Right ventricle myocardium inferior (tissue), 1 donor: ENCODE measurements around the gene SAMD4A. TPM values are rescaled to one million over a fixed set of nuclear protein-coding genes. Genes with fewer than 3 reads are reported as not detected.

Experiments
- ATAC-seq: fragments of 200-7000 bp; cut with Tn5 transposase; one replicate; pipeline ENCODE4 v1.9.1; 2020; ENCODE audit warnings: mild to moderate bottlenecking, moderate library complexity
- DNase-seq: peaks from one replicate; pipeline ENCODE4 v3.0.0; 2021; ENCODE audit errors: missing footprints
- intact Hi-C: fragments of 100-400 bp; cut with DNase I; formaldehyde crosslinking; loops from one replicate; pipeline ENCODE4 v1.11.0; 2022
- total RNA-seq: library from RNA; stranded (reverse); fragmentation: NEBNext Ultra II Directional; extraction: Animal tissue kit (Norgen Biotek cat#: 25700); gene quantifications from one replicate; pipeline ENCODE4 v1.2.1, GENCODE V29; 2021
- donor health status: DM: no; HTN: yes; CAD: no; lungs with severe emphysema.

Gene SAMD4A
- total RNA-seq, 1 donor from 2014 or later = 128 TPM

DNA sequence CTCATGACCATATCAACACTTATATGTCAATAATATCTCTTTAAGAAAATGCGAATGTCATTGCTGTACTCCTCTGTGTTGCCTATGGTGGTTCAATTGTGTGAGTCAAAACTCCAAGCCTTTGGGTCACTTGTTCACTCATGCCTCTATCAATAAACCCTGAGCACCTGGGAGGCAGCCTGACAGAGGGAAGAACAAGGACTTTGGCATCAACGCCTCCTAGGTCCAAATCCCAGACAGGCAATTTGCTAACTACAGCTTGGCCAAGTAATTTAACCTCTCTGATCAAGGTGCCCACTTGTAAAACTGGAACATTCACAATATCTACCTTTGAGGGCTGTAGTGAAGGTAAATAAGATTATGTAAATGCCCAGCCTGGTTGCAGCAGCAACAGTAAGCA is 137.8 kb downstream of the SAMD4A start:
- DNase-seq (no peak), ATAC-seq (no peak)
- intact Hi-C loops = no loop called here

DNA sequence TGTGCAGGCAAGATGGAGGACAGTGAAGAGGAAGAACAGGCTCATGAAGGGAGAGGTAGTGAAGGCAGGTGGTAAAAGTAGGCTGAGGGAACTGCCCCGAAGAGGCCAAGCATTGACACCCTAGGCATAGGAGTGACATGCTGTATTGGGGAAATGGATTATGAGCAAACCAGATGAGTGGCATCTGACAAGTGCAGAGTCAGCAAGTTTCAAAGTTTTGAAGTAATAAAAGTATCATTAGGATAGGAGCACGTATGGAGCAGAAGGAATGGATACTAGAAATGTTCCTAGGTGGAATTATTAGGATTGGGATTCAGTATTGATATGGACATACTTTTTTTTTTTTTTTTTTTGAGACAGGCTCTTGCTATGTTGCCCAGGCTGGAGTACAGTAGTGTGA is 139.8 kb downstream of the SAMD4A start:
- intact Hi-C loops = no loop called here
- ATAC-seq = no peak
- no peak for DNase-seq

DNA sequence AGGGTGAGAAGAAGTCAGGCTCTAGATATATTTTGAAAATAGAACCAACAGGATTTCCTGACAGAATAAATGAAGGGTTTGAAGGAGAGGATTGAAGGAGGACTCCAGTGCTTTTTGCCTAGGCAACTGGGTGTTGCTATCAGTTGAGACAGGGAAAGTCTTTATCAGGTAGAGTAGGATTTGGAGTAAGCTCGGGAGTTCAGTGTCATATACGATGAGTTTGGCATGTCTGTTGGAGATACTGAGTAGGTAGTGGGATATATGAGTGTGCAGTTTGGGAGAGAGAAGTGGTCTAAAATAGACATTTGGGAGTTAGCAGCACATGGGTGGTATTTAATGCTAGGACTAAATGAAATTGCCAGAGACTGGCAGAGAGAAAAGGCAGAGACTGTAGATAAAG is 141.2 kb downstream of the SAMD4A start:
- ATAC-seq (no peak), DNase-seq (no peak)
- intact Hi-C loops = no loop called here

DNA sequence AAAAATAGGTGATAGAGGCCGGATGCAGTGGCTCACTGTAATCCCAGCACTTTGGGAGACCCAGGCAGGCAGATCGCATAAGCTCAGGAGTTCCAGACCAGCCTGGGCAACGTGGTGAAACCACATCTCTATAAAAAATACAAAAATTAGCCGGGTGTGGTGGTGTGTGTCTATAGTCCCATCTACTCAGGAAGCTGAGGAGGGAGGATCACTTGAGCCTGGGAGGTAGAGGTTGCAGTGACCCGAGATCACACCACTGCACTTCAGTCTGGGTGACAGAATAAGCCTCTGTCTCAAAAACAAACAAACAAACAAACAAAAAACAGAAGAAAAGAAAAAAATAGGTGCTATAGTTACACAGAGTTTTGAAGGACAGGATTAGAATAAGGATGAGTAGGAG is 142.1 kb downstream of the SAMD4A start:
- intact Hi-C loops = no loop called here
- ATAC-seq (no peak), DNase-seq (no peak)

DNA sequence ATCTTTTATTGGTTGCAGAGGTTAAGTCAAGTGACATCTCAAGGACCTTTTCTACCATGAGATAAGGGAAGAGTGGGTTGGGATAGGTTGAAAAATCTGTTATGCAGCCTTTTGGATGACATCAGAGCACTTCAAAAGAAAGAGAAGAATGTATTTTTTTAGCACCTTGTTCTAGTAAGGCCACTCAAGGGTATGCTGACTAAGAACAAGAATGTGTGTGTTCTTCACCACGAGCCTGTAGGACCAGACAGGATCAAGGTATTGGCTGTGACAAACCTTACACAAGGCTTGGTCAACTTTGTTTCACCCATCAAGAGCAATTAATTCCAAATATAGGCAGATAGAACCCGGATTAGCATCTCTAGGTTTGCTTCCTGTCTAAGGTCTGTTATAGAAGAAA is 142.5 kb downstream of the SAMD4A start:
- DNase-seq = no peak
- intact Hi-C loops = no loop called here
- no peak for ATAC-seq

DNA sequence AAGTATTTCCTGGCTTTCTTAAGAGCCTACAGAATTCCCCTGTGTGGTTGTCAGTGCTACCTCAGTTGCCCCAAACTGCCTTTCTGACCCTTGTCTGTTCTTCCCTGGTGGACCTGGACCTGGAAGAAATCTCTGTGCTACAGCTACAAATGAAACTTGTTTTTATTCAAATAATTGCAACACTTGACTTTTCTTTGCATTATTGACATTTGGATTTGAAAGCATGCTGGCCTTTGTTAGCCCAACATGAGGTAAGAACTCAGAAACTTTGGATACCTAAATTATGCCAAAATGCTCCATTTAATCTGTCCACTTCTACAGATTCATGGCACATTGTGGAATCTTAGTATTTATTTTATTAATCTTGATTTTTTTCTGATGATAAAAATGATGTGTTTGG is 142.9 kb downstream of the SAMD4A start:
- ATAC-seq (no peak), DNase-seq (no peak)
- intact Hi-C loops = no loop called here

DNA sequence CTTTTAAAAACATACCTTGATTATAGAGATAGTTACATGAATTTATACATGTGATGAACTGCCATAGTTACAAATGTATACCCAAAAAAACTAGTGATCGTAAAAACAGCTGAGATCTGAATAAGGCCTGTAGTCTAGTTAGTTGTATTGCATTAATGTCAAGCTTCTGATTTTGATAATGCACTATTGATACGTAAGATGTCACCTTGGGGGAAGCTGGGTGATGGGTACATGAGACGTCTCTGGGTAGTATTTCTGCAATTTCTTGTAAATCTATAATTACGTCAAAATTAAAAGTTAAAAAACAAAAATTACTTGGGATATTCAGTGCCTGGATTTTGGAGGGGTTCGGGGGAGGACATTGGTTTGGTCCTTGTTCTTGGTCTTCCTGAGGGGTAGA is 144.4 kb downstream of the SAMD4A start:
- intact Hi-C loops = no loop called here
- DNase-seq (no peak), ATAC-seq (no peak)

DNA sequence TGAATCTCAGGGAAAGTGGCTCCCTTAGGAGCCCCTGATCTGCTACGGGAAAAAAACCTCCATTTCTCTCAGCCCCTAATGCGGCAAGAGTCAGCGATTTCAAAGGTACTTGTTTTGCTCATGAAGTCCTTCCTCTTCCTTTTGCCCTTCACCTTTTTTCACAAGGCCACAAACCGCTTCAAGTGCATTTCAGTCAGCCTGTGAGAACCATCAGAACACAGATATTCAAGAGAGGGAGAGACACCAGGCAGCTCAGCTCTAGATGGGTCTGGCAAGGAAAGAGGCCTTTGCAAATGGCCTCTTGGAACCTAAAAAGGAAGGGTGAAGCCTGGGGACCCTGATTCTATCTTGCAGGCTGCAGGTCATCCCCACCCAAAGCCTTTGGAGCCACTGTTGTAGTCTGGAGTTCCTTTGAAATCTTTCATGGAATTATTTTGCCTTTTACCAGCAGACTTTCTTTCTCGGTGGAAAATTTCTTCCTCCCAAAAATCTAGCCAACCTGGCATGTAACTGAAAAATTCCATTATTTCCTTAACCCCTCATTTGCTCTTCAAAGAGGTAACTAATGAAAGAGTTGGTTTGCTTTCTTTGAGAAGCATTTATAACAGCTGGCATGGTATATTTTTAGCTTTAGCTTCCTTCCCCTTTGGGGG is 145.0 kb downstream of the SAMD4A start:
- intact Hi-C loops = no loop called here
- DNase-seq (no peak), ATAC-seq (peak; percentile 42)

DNA sequence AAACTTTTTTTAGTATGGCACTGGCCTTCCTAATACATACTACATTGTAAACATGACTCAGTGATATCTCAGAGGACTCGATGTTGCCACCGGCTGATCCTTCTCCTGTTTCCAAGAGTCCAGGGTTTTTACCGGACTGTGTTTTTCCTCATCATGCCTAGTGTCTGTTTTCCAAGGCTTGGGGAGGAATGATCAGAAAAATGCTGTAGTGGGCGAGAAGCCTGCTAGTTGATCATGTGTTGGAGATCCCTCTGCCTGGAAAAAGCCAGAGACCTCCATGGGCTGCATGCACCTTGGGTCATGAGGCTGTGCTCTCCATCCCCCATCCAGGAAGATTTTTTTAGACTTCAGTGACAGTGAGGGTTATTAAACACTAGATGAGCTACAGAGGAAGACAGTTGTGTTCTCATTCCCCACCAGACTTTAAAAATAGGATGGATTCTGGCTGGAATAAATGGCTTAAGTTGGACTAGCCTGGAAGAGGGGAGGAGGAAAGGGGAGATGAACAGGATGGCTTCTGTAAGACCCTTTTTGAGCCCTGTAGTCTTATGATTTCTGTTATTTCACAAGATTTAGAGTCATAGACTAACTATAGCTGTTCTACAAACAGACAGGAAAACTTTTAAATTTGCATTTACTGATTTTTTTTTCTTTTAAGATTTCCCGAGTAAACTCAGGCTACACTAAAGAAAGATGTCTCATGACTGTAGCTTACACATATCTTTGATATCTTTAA is 145.7 kb downstream of the SAMD4A start:
- intact Hi-C loops = no loop called here
- ATAC-seq (peak; percentile 48), DNase-seq (no peak)

DNA sequence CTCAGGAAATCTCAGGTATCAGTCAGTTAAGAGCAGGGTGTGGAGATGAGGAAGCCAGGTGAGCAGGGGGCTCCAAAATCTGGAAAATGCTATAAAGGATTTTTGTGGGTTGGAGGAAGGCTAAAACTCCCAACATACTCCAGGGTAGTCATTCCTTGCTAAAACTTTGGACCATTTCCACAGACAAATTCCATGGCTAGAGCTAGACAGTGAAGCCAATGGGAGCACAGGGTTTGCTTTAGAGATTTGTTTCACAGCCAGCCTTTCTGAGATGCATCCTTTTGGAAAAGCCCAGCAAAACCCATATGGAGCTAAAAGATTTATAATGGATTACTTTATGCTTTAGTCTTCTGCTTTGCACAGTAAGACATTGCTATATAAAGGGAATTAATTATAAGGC is 146.5 kb downstream of the SAMD4A start:
- ATAC-seq (peak; percentile 62), DNase-seq (no peak)
- intact Hi-C loops = no loop called here

DNA sequence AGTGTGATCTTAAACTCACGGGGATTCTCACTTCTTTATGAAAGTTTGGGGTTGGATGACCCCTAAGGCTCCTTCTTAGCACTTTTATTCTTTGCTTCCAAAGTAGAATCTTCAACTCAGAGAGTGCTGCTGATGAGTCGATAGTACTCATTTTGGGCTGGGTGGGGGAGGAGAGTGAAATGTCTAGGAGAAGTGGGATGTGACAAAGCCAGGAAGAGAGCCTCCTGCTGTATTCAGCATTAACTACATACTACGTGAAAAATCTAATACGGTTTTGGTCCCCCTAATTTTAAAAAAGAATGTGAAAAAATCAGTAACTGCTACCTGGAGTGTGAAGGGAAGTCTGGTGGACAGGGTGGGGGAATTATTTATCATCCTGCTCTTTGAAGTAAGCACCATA is 148.3 kb downstream of the SAMD4A start:
- intact Hi-C loops = no loop called here
- DNase-seq (no peak), ATAC-seq (no peak)

DNA sequence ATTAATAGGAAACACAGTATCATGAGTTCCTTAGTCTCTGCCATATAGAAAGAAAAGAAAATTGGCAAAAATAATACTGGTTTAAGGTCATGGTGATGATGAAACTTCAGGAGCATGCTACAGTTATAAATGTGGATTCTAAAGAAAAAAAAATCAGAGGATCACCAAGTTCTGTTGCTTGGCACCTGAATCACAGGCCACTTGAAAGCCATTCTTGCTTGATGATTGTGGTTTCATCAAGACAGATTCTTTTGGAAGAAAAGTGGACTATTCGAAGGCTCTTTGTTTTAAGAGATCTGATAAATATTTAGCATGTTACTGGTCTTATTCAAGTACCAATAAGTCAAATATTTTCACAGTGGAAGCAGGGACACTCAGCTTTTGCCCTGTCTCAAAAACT is 148.9 kb downstream of the SAMD4A start:
- no peak for DNase-seq
- ATAC-seq = no peak
- intact Hi-C loops = no loop called here

DNA sequence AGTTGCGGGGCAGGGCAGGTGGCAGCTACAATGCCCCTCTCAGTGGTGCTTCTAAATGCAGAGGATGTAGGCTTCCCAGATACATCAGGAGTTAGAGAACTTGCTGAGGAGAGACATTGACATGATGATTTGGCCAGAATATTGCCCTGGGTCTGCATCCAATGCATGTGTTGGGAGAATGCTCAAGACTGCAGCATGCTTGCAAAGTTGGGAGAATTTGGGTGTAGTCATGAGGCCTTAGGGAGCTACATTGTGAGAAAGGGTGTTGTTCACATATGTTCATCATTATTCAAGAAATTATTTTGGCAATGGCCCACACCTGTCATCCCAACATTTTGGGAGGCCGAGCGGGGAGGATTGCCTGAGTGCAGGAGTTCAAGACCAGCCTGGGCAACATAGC is 149.9 kb downstream of the SAMD4A start:
- no peak for ATAC-seq
- DNase-seq = no peak
- intact Hi-C loops = no loop called here

DNA sequence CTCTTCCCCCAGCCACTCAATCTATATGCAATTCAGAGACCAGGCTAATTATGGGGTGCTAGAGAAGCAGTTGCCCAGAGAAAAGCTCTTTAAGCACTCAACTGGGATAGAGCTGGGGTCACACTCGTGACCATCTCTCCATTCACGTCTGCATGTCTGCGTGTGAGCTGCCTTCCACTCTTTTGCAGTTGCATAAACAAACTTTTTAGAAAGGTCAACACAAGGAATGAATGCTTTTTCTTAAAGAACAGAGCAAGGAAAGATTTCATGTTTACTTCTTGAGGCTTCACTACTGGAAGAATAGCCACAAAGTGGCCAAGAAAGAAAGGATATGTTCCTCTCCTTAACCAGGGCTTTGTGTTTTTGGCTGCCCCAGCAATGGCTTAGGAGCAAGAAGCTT is 151.1 kb downstream of the SAMD4A start:
- intact Hi-C loops = no loop called here
- ATAC-seq = no peak
- DNase-seq = no peak

DNA sequence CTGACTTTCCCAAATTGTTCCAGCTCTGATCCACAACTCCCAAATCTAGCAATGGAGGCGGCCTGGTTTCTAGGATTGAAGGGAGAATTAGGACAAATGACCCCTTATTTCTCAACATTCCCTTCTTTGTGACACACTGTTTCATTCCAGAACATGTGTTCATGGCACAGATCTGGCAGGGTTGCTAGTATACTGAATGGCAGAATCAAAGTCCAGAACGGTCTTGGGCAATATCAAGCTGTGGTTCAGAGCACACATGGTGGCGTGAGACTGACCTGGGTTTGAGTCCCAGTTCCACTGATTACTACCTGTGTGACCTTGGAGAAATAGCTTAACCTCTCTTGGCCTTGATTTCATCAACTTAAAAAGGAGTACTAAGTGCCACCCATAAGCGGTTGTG is 152.5 kb downstream of the SAMD4A start:
- intact Hi-C loops = no loop called here
- no peak for ATAC-seq
- no peak for DNase-seq

DNA sequence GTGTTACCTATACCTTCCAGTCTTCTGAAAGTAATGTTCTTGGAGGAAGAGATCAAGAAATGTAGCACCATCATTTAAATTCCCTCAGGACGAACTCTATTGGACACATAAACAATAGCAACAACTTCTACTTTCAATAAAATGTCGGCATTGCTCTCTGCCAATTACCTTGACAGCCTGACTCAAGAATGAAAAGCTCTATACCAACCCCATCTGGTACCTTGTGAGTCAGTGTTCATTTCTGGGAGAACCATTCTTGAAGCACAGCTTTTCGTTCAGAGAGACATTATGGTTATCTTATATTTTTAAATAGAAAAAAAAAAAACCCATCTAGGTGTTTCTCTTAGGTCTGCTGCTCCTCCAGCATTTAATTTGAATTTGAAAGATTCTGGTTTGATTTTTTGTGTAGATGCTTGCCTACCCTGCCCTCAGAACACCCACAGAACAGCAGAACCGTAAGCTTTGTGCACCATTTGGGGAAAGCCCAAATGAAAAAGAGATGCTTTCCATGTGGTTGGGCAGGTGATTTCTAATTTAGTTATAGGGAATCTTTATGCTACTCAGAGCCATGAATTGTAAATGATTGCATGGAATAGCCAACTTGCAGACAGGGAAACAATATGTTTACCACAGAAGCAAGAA is 156.0 kb downstream of the SAMD4A start:
- DNase-seq = no peak
- ATAC-seq = no peak
- intact Hi-C loops = no loop called here

DNA sequence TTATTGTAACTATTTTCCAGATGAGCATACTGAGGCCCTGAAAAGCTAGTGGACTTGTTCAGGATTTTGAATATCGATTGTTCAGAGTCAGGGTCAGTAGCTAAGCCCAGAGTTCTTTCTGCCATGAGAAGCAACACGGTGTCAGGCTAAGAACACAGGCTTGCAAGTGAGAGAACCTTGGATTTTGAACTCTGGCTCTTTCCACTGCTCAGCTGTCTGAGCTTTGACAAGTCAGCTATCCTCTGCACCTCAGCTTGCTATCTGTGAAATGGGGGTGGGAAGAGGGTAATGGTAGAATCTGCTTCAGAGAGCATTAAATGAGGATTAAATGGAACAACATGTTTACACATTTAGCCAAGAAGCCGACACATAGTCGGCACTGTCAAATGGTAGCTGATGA is 157.2 kb downstream of the SAMD4A start:
- ATAC-seq (no peak), DNase-seq (no peak)
- intact Hi-C loops = no loop called here

DNA sequence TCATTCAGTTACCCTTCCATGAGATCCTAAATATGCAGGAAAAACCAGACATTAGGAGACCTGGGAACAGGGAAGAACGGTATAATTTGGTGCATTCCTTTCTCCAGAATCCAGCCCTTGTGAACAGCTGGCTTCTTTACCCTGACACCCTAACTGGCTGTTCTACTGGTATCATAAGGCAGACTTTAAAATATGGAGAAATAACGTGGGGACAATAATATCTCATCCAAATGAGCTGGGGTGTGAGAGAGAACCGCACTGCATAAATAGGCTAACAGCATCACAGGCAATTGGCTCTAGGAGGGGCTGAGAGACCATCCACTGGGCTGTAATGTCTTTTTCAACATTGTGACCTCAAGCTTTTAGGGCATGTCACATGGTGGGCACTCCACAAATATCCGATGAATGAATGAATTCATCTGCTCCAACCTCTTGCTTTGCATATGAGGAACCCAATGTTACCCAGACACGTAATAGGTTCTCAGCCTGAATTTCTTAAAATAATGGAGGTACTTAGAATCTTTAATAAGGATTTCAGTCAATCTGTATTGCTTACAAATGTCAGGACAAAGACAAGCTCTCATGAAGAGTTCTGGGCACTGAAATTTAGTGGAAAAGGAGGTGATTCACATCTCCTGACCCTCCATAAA is 157.9 kb downstream of the SAMD4A start:
- intact Hi-C loops = loop anchor here (5.0 kb wide), 2 partner anchors 32 to 48 kb away; no protein-coding TSS in a partner anchor
- DNase-seq (no peak), ATAC-seq (no peak)

DNA sequence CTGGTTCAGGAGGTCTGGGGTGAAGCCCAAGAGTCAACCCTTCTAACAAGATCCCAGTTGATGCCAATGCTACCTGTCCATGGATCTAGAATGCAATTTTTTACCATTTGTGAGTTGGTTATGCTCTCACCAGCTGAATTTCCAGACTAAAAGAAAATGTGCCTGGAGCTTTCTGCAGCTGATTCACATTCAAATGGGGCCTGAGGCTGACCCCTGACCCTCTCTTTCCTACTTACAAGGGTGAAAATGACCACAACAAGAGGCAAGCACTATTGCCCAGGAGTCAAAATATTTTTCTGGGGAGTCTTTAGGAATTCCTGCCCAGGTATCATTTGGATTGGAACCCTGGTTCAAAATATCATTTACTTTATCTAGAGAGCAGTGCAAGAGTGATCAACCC is 159.1 kb downstream of the SAMD4A start:
- DNase-seq (no peak), ATAC-seq (no peak)
- intact Hi-C loops = loop anchor here (5.0 kb wide), 2 partner anchors 34 to 46 kb away; no protein-coding TSS in a partner anchor

DNA sequence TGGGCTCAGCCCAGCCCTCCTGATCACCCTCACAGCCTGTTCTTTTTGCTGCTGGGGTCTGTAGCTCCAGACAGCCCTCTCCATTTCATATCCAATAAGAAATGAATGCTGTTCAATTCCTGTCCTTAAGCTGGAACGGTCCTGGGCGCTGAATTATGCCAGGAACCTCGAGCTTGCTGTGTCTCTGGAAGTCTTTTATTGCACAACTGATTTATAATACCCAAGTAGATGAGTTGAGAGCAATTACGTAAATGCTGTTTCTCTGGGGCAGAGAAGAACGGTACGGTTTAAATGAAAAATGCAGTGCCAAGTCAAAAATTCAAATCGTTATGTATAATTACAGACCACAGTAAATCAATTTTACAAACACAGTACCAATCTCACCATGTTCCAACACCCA is 161.0 kb downstream of the SAMD4A start:
- intact Hi-C loops = loop anchor here (5.0 kb wide), 2 partner anchors 36 to 44 kb away; no protein-coding TSS in a partner anchor
- DNase-seq = no peak
- no peak for ATAC-seq
